Mucosa of rectum (tissue), 2 donors: ENCODE data around the gene POLR1A.

ENCODE experiments used
- H3K27ac ChIP-seq, 2 donors: one replicate each; pipeline ENCODE4 v1.7.0; 2013; ENCODE audit warnings: inconsistent platforms in 2 of 2, low read depth in 2 of 2, low read length in 2 of 2
- H3K27me3 ChIP-seq, 2 donors: one replicate each; pipeline ENCODE4 v1.7.0; 2013; ENCODE audit warnings: low read length in 2 of 2; ENCODE audit not compliant: control insufficient read depth in 2 of 2, insufficient read depth in 2 of 2
- H3K36me3 ChIP-seq, 2 donors: one replicate each; pipeline ENCODE4 v1.7.0; 2013; ENCODE audit warnings: low read length in 2 of 2; ENCODE audit not compliant: control insufficient read depth in 2 of 2, insufficient read depth in 2 of 2
- H3K4me1 ChIP-seq, 2 donors: one replicate each; pipeline ENCODE4 v1.7.0; 2013; ENCODE audit warnings: low read length in 2 of 2, mild to moderate bottlenecking in 1 of 2; ENCODE audit not compliant: control insufficient read depth in 2 of 2, insufficient read depth in 2 of 2
- H3K4me3 ChIP-seq, 2 donors: one replicate each; pipeline ENCODE4 v1.7.0; 2013; ENCODE audit warnings: low read length in 2 of 2
- H3K9ac ChIP-seq, 2 donors: one replicate each; pipeline ENCODE4 v1.7.0; 2013; ENCODE audit warnings: low read length in 2 of 2, low read depth in 1 of 2, mild to moderate bottlenecking in 1 of 2
- H3K9me3 ChIP-seq, 2 donors: one replicate each; pipeline ENCODE4 v1.7.0; 2013; ENCODE audit warnings: low read length in 2 of 2; ENCODE audit not compliant: control insufficient read depth in 2 of 2
- donor health status: healthy.
- donor health status: Normal muscosa, but diverticular disease.

Gene POLR1A

GRCh38 chr2:85983766-85984165 is 121.9 kb downstream of the POLR1A start:
- Histone ChIP-seq H3K9me3 (no peaks in the 10 kb centered on the region), H3K4me3 (no peak overlapping the region), H3K27me3 (no peaks in the 10 kb centered on the region), H3K9ac (no peak overlapping the region), H3K4me1 (peaks cover 0 to 3% of the 10 kb centered on the region in 2 donors), H3K36me3 (no peaks in the 10 kb centered on the region), H3K27ac (no peak overlapping the region)

- H3K9ac ChIP-seq = no peak overlapping the region
- no peak overlapping the region for H3K4me3 ChIP-seq
- H3K4me1 ChIP-seq = peaks cover 0 to 3% of the 10 kb centered on the region in 2 donors
- H3K27ac ChIP-seq = no peak overlapping the region
- no peaks in the 10 kb centered on the region for H3K36me3 ChIP-seq
- H3K27me3 ChIP-seq = no peaks in the 10 kb centered on the region
- H3K9me3 ChIP-seq = no peaks in the 10 kb centered on the region
These were observed 124.0 kb downstream of the POLR1A start for GRCh38 chr2:85981579-85982247.

- Histone ChIP-seq H3K4me1 (peaks cover 0 to 3% of the 10 kb centered on the region in 2 donors), H3K27ac (no peak overlapping the region), H3K9me3 (no peaks in the 10 kb centered on the region), H3K36me3 (no peaks in the 10 kb centered on the region), H3K4me3 (no peak overlapping the region), H3K9ac (no peak overlapping the region), H3K27me3 (no peaks in the 10 kb centered on the region)
These were observed 126.6 kb downstream of the POLR1A start for GRCh38 chr2:85978883-85979780.

GRCh38 chr2:85976106-85976920 is 129.4 kb downstream of the POLR1A start:
- Histone ChIP-seq H3K27ac (no peak overlapping the region), H3K4me1 (peaks cover 0 to 3% of the 10 kb centered on the region in 2 donors), H3K4me3 (no peak overlapping the region), H3K9me3 (no peaks in the 10 kb centered on the region), H3K36me3 (no peaks in the 10 kb centered on the region), H3K27me3 (no peaks in the 10 kb centered on the region), H3K9ac (no peak overlapping the region)

- H3K4me1 ChIP-seq = peaks cover 0 to 3% of the 10 kb centered on the region in 2 donors
- H3K9me3 ChIP-seq = no peaks in the 10 kb centered on the region
- H3K9ac ChIP-seq = no peak overlapping the region
- H3K4me3 ChIP-seq = no peak overlapping the region
- H3K36me3 ChIP-seq = no peaks in the 10 kb centered on the region
- H3K27ac ChIP-seq = no peak overlapping the region
- H3K27me3 ChIP-seq = no peaks in the 10 kb centered on the region
These were observed 130.1 kb downstream of the POLR1A start for GRCh38 chr2:85975581-85975980.

- H3K36me3 ChIP-seq = no peaks in the 10 kb centered on the region
These were observed 131.3 kb downstream of the POLR1A start for GRCh38 chr2:85974390-85974789.

GRCh38 chr2:85972355-85972754 is 133.3 kb downstream of the POLR1A start:
- Histone ChIP-seq H3K27me3 (no peaks in the 10 kb centered on the region), H3K9ac (no peak overlapping the region), H3K36me3 (no peaks in the 10 kb centered on the region), H3K4me1 (no peaks in the 10 kb centered on the region), H3K27ac (no peak overlapping the region), H3K4me3 (no peak overlapping the region), H3K9me3 (no peaks in the 10 kb centered on the region)

More at GRCh38 chr2:85974390-85974789, 131.3 kb downstream of the POLR1A start:
- H3K27ac ChIP-seq = no peak overlapping the region
- no peak overlapping the region for H3K9ac ChIP-seq
- no peaks in the 10 kb centered on the region for H3K27me3 ChIP-seq
- H3K9me3 ChIP-seq = no peaks in the 10 kb centered on the region
- H3K4me1 ChIP-seq = no peaks in the 10 kb centered on the region
- H3K4me3 ChIP-seq = no peak overlapping the region

GRCh38 chr2:85971366-85971765 is 134.3 kb downstream of the POLR1A start:
- Histone ChIP-seq H3K27me3 (no peaks in the 10 kb centered on the region), H3K9me3 (no peaks in the 10 kb centered on the region), H3K36me3 (no peaks in the 10 kb centered on the region), H3K4me1 (no peaks in the 10 kb centered on the region), H3K9ac (no peak overlapping the region), H3K27ac (no peak overlapping the region), H3K4me3 (no peak overlapping the region)
